HL-60 (cell line): ENCODE data around the gene KCNG4.

ENCODE experiments used
- CTCF ChIP-seq: IDR thresholded peaks from one replicate; pipeline ENCODE4 v1.5.1; 2011; ENCODE audit warnings: low read length, control low read depth, inconsistent platforms; ENCODE audit not compliant: insufficient read depth
- GABPA ChIP-seq: IDR thresholded peaks from 2 replicates; pipeline ENCODE4 v1.6.1; 2012; ENCODE audit warnings: low read depth
- POLR2AphosphoS5 ChIP-seq: IDR thresholded peaks from 2 replicates; pipeline ENCODE4 v1.6.1; 2012; ENCODE audit warnings: low read depth

GRCh38 chr16:84239909-84240308 is at the start of gene KCNG4:
- TF ChIP-seq CTCF (no peak), POLR2AphosphoS5 (no peak), GABPA (no peak)
